HG02938 (cell line): Measurements from ENCODE around the gene TAPBP.
"Not testable (repeated sequence)": the region's sequence is repeated elsewhere in the genome, so short reads cannot be mapped to it uniquely, and the experiment has no call there.

Experiments
- ATAC-seq: cut with Tn5 transposase; IDR thresholded peaks from one replicate; pipeline ENCODE4 v1.9.1; 2021; ENCODE audit warnings: mild to moderate bottlenecking, moderate library complexity; ENCODE audit not compliant: unreplicated experiment

TAPBP gene

GRCh38 chr6:33297956-33298772, 15.7 kb downstream of the TAPBP start:
- no peak for ATAC-seq

GRCh38 chr6:33297406-33297955, 16.4 kb downstream of the TAPBP start:
- ATAC-seq = no peak

GRCh38 chr6:33296797-33297405, 17.0 kb downstream of the TAPBP start:
- ATAC-seq = no peak

- ATAC-seq = no peak
These were observed 18.1 kb downstream of the TAPBP start for GRCh38 chr6:33295621-33296369.

- no peak for ATAC-seq
These were observed 19.6 kb downstream of the TAPBP start for GRCh38 chr6:33294086-33294823.

GRCh38 chr6:33292996-33293682, 20.7 kb downstream of the TAPBP start:
- no peak for ATAC-seq

GRCh38 chr6:33290459-33290858, 23.4 kb downstream of the TAPBP start:
- no peak for ATAC-seq

GRCh38 chr6:33289784-33290315, 24.0 kb downstream of the TAPBP start:
- ATAC-seq = no peak

- peak; percentile 83 for ATAC-seq
These were observed 24.7 kb downstream of the TAPBP start, which contains the start of the genes PFDN6 and WDR46 for GRCh38 chr6:33288921-33289783. TSS of gene PFDN6 (plus strand) at chr6:33289601. CDS start at chr6:33289857, 256 bp downstream. TSS of gene WDR46 (minus strand) at chr6:33289239. CDS start at chr6:33289170, 69 bp downstream.

- no peak for ATAC-seq
These were observed 25.5 kb downstream of the TAPBP start for GRCh38 chr6:33288141-33288920.

GRCh38 chr6:33286946-33287914, 26.6 kb downstream of the TAPBP start:
- ATAC-seq = no peak

GRCh38 chr6:33285214-33285613, 28.7 kb downstream of the TAPBP start:
- ATAC-seq = not testable (repeated sequence)

- ATAC-seq = no peak
These were observed 33.3 kb downstream of the TAPBP start for GRCh38 chr6:33280539-33280938.

GRCh38 chr6:33279971-33280511, 33.8 kb downstream of the TAPBP start:
- ATAC-seq = no peak

- no peak for ATAC-seq
These were observed 34.6 kb downstream of the TAPBP start for GRCh38 chr6:33279257-33279695.

- no peak for ATAC-seq
These were observed 35.1 kb downstream of the TAPBP start for GRCh38 chr6:33278810-33279209.

GRCh38 chr6:33278392-33278741, 35.5 kb downstream of the TAPBP start:
- no peak for ATAC-seq
